SKM-1 treated with dmso at 0.1 percent for 144 hours (cell line): Measurements from ENCODE around the gene TDP1.
"Not testable (repeated sequence)": the region's sequence is repeated elsewhere in the genome, so short reads cannot be mapped to it uniquely, and the experiment has no call there.

Experiments used
- DNase-seq: peaks from one replicate; lab custom pipeline; 2025; ENCODE audit not compliant: unreplicated experiment; lab: John Stamatoyannopoulos, UW

The TDP1 gene

GRCh38 chr14:90042496-90043252, 86.9 kb downstream of the TDP1 start:
- DNase-seq = no peak

GRCh38 chr14:90045616-90046015, 89.9 kb downstream of the TDP1 start:
- no peak for DNase-seq

GRCh38 chr14:90049390-90049789, 93.7 kb downstream of the TDP1 start:
- DNase-seq = no peak

GRCh38 chr14:90050271-90050670, 94.5 kb downstream of the TDP1 start:
- DNase-seq = no peak

- no peak for DNase-seq
These were observed 97.3 kb downstream of the TDP1 start for GRCh38 chr14:90053044-90053443.

- DNase-seq = no peak
These were observed 99.1 kb downstream of the TDP1 start for GRCh38 chr14:90054803-90055202.

- DNase-seq = no peak
These were observed 101.1 kb downstream of the TDP1 start for GRCh38 chr14:90056826-90057225.

- DNase-seq = no peak
These were observed 103.2 kb downstream of the TDP1 start for GRCh38 chr14:90058876-90059458.

- no peak for DNase-seq
These were observed 104.7 kb downstream of the TDP1 start for GRCh38 chr14:90060312-90060964.

GRCh38 chr14:90060965-90061684, 105.4 kb downstream of the TDP1 start:
- DNase-seq = no peak

GRCh38 chr14:90061685-90062126, 106.0 kb downstream of the TDP1 start, which contains the start of gene KCNK13:
Gene KCNK13, plus strand, starts transcription at chr14:90061994. Its CDS starts 212 bp downstream, at chr14:90062206.
- DNase-seq = no peak

- DNase-seq = no peak
These were observed 106.5 kb downstream of the TDP1 start for GRCh38 chr14:90062127-90062794.

GRCh38 chr14:90062822-90063539, 107.3 kb downstream of the TDP1 start:
- DNase-seq = no peak

GRCh38 chr14:90072350-90072749, 116.6 kb downstream of the TDP1 start:
- DNase-seq = no peak

GRCh38 chr14:90079576-90079975, 123.8 kb downstream of the TDP1 start:
- DNase-seq = no peak

GRCh38 chr14:90087433-90087832, 131.7 kb downstream of the TDP1 start:
- DNase-seq = peak; percentile 98

- no peak for DNase-seq
These were observed 132.4 kb downstream of the TDP1 start for GRCh38 chr14:90088176-90088575.

- DNase-seq = not testable (repeated sequence)
These were observed 133.8 kb downstream of the TDP1 start for GRCh38 chr14:90089486-90089885.

GRCh38 chr14:90091393-90091792, 135.7 kb downstream of the TDP1 start:
- DNase-seq = no peak

GRCh38 chr14:90093942-90094595, 138.3 kb downstream of the TDP1 start:
- peak; percentile 28 for DNase-seq
